H1 (cell line): ENCODE data around the gene MBD5.

ENCODE experiments used
- CTCF ChIP-seq, 3 experiments: IDR thresholded peaks; 1 replicate in 2 of 3; 2 replicates in 1 of 3; pipeline versions ENCODE4 v1.5.1 to v1.6.1; 2011; ENCODE audit warnings: low read length in 3 of 3, mild to moderate bottlenecking in 3 of 3, inconsistent platforms in 2 of 3, low read depth in 1 of 3, moderate library complexity in 1 of 3; ENCODE audit not compliant: insufficient read depth in 1 of 3; ENCODE audit errors: control extremely low read depth in 1 of 3
- SIN3A ChIP-seq, 2 experiments: IDR thresholded peaks in 1 of 2; conservative IDR thresholded peaks in 1 of 2; 2 replicates each; pipeline ENCODE4 v1.6.1; 2011 to 2012; ENCODE audit warnings: low read length in 2 of 2, improper control_type of control experiment in 1 of 2, low read depth in 1 of 2, mild to moderate bottlenecking in 1 of 2
- SP1 ChIP-seq: IDR thresholded peaks from 2 replicates; pipeline ENCODE4 v1.6.1; 2011; ENCODE audit warnings: low read depth, low read length

DNA sequence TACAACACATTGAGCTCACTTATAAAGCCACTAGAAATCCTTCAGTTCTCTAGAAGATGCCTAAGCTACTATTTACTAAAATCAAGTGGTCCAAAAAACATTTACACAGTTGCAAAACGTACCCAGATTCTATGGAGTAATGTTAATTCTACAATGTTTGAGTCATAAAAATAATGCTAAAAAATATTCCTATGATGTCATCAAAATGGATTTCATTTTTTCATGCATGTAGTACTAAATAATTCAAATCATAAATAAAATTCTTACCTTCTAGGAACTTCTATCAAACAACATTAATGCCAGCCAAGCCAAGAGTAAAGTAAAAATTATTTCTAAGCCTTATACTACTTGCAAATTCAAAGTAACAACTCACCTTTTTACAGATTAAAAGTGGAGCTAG, 454.7 kb downstream of the MBD5 start:
- no peak for TF ChIP-seq SP1
- no peak for TF ChIP-seq SIN3A (conservative IDR thresholded peaks at IDR 0.05 in 1 of 2, IDR thresholded peaks at IDR 0.05 in 1 of 2; ENCODE audit: low read depth in 1 of 2, low read length in 2 of 2)
- TF ChIP-seq CTCF (IDR thresholded peaks at IDR 0.05; ENCODE audit: control extremely low read depth in 1 of 3, insufficient read depth in 1 of 3, low read depth in 1 of 3, low read length in 3 of 3): no peak
